Lung (tissue), 12 donors: Measurements from ENCODE around the gene NDUFAF8. TPM values are rescaled to one million over a fixed set of nuclear protein-coding genes. Genes with fewer than 3 reads are reported as not detected.

Experiments used
- ATAC-seq: fragments of 200-7000 bp; cut with Tn5 transposase; one replicate; pipeline ENCODE4 v1.9.1; 2020; ENCODE audit warnings: moderate number of reproducible peaks; ENCODE audit not compliant: insufficient read depth, low FRiP score
- DNase-seq, 3 donors: peaks; one replicate each; pipeline ENCODE4 v3.0.0-alpha.2; 2013 to 2017
- H3K27ac ChIP-seq, 2 donors: one replicate each; pipeline ENCODE4 v1.5.1; 2013; ENCODE audit warnings: mild to moderate bottlenecking in 2 of 2, moderate library complexity in 2 of 2, control low read depth in 1 of 2, inconsistent platforms in 1 of 2, low read depth in 1 of 2, low read length in 1 of 2
- H3K27me3 ChIP-seq, 3 donors: one replicate each; pipeline ENCODE4 v1.5.1; 2013; ENCODE audit warnings: low read length in 2 of 3; ENCODE audit not compliant: control insufficient read depth in 3 of 3, insufficient read depth in 3 of 3
- H3K36me3 ChIP-seq, 4 donors: one replicate each; pipeline ENCODE4 v1.5.1; 2013; ENCODE audit warnings: low read length in 4 of 4, mild to moderate bottlenecking in 1 of 4, moderate library complexity in 1 of 4; ENCODE audit not compliant: control insufficient read depth in 4 of 4, insufficient read depth in 4 of 4
- H3K4me1 ChIP-seq, 5 donors: one replicate each; pipeline ENCODE4 v1.5.1; 2013; ENCODE audit warnings: low read length in 5 of 5, mild to moderate bottlenecking in 2 of 5, moderate library complexity in 1 of 5; ENCODE audit not compliant: control insufficient read depth in 5 of 5, insufficient read depth in 5 of 5
- H3K4me3 ChIP-seq: one replicate; pipeline ENCODE4 v1.5.1; 2013; ENCODE audit warnings: mild to moderate bottlenecking, control low read depth, moderate library complexity
- H3K9ac ChIP-seq, 2 donors: one replicate each; pipeline ENCODE4 v1.5.1; 2013; ENCODE audit warnings: low read length in 2 of 2, control low read depth in 1 of 2; ENCODE audit not compliant: insufficient read depth in 1 of 2
- H3K9me3 ChIP-seq, 4 donors: one replicate each; pipeline ENCODE4 v1.5.1; 2013; ENCODE audit warnings: low read length in 3 of 4, mild to moderate bottlenecking in 1 of 4, moderate library complexity in 1 of 4; ENCODE audit not compliant: control insufficient read depth in 4 of 4, insufficient read depth in 3 of 4
- WGBS, 2 donors: extraction: QIAGEN DNeasy Blood & Tissue Kit; methylation state at CpG; one replicate each; pipeline ENCODE4 v1.1.7; 2013; 5-methylcytosine and 5-hydroxymethylcytosine counted together
- polyA plus RNA-seq, 2 donors: library from polyadenylated mRNA; stranded (reverse); fragments of 200-250 nt; gene quantifications; one replicate each; pipeline ENCODE4 v1.2.1, GENCODE V29; 2013
- total RNA-seq, 2 donors: library from RNA; depleted of rRNA in 1 of 2; stranded (reverse); fragments of >200 nt in 1 of 2; gene quantifications; one replicate each; pipeline ENCODE4 v1.2.1, GENCODE V29; 2014 to 2021
- TF ChIP-seq, protein P1 (sequence below): IDR thresholded peaks from 2 replicates; pipeline ENCODE4 v1.5.1; 2012; ENCODE audit warnings: mild to moderate bottlenecking; ENCODE audit errors: control extremely low read depth, extremely low read depth
- donor health status: control.
- donor health status: control.
- donor health status: Bipolar disorder and iron deficiency.
- donor health status: healthy.
- donor health status: DM: yes; HTN: yes; CAD: no.

Gene NDUFAF8
- total and polyA plus RNA-seq, 4 donors: 12.7 to 51.1 (median 29.9) TPM

DNA sequence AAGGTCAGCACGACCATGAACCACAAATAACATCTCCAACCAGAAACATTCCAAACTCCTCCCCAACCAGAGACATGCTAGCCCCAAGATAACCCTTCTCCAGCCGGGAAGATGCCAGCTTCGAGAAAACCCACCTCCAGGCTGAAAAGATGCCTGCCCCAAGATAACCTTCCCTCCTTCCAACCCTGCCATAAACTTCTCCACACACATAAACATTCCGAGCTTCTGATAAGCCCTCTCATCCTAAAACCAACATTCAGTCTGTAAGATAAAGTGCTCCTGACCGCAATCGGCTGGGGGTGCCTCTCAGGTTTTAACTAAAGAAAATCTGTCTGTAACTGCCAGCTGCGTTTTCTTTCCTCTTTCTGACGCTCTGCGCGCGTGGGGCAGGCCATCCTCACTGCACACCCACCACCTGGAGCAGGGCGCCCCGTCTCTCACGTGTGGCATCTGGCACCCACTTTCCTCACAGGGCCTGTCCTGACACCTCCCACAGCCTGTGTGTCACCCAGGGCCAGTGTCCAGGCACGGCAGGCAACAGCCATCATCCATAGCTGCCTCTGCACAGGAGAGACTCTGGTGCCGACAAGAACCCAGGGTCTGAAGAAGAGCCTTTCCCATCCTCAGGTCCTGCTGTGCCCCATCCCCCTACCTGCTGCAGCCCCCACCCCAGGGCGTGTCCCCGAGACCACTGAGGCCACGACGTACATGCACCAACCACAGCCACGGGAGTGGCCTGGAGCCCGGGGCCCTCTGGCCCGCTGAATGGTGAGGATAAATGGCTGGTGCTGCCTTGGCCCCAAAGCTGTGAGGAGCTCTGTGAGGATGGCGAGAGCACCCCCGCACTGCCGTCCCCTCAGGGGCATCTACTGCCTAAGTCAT is 3.9 kb upstream of the NDUFAF8 start:
- DNase-seq (no peak), ATAC-seq (no peak)
- 92 to 93% methylated on average over 26 of the region's 26 CpGs for WGBS, 2 donors
- peaks cover 0 to 52% (median 9%) of the 10 kb centered on the region in 4 donors for H3K36me3 ChIP-seq
- no peaks in the 10 kb centered on the region for H3K27me3 ChIP-seq
- peaks cover 0 to 18% (median 9%) of the 10 kb centered on the region in 5 donors for H3K4me1 ChIP-seq
- no peak overlapping the region for H3K4me3 ChIP-seq
- H3K9me3 ChIP-seq: no peaks in the 10 kb centered on the region
- TF ChIP-seq, protein P1, sequence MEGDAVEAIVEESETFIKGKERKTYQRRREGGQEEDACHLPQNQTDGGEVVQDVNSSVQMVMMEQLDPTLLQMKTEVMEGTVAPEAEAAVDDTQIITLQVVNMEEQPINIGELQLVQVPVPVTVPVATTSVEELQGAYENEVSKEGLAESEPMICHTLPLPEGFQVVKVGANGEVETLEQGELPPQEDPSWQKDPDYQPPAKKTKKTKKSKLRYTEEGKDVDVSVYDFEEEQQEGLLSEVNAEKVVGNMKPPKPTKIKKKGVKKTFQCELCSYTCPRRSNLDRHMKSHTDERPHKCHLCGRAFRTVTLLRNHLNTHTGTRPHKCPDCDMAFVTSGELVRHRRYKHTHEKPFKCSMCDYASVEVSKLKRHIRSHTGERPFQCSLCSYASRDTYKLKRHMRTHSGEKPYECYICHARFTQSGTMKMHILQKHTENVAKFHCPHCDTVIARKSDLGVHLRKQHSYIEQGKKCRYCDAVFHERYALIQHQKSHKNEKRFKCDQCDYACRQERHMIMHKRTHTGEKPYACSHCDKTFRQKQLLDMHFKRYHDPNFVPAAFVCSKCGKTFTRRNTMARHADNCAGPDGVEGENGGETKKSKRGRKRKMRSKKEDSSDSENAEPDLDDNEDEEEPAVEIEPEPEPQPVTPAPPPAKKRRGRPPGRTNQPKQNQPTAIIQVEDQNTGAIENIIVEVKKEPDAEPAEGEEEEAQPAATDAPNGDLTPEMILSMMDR: no peak
- H3K9ac ChIP-seq: no peak overlapping the region
- no peak overlapping the region for H3K27ac ChIP-seq

DNA sequence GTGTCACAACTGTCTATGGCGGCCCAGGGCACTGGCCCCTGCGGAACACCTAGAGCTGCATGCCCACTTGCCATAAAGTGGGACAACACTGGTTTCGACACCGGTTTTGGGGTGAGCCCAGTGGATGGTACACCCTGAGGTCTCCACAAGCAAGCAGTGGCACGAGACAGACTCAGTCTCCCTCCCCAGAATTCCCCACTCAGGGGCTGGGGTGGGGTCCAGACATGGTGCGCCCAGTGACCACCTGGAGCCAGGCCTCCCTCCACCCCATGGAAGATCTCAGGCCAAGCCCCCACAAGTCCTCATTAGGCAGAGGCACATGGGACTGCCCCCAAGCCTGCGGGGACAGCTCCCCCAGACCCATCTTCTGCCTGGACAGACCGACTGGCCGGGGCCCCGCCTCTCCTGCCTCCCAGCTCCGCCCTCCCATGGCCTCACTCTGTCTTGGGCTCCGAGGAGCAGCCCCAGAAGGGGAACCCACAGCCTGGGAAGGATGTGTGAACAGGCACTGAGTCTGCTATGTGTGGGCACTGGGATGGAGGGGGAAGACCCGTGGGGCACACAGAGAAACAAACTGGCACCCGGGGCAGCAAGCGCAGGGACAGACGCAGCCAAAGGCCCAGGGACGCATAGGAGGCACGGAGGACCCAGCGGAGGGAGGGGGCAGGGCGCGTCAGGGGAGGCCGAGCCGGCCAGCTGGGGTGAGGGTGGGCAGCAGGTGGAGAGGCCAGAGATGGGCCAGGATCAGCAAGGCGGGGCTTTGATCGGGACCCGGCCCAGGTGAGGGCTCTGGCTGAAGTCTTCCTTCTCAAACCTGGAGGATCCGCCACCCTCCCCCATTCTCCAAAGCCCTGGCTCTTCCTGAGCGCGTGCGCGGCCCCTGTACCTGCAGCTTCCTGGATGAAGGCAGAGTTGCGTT is 3.0 kb upstream of the NDUFAF8 start:
- Histone ChIP-seq H3K4me1 (peaks cover 0 to 19% (median 9%) of the 10 kb centered on the region in 5 donors), H3K9me3 (no peaks in the 10 kb centered on the region), H3K27ac (no peak overlapping the region), H3K27me3 (no peaks in the 10 kb centered on the region), H3K9ac (no peak overlapping the region), H3K4me3 (no peak overlapping the region), H3K36me3 (peaks cover 0 to 44% (median 4%) of the 10 kb centered on the region in 4 donors)
- TF ChIP-seq, protein P1: no peak
- DNase-seq (no peak), ATAC-seq (no peak)
- 92 to 94% methylated on average over 32 of the region's 32 CpGs for WGBS, 2 donors

DNA sequence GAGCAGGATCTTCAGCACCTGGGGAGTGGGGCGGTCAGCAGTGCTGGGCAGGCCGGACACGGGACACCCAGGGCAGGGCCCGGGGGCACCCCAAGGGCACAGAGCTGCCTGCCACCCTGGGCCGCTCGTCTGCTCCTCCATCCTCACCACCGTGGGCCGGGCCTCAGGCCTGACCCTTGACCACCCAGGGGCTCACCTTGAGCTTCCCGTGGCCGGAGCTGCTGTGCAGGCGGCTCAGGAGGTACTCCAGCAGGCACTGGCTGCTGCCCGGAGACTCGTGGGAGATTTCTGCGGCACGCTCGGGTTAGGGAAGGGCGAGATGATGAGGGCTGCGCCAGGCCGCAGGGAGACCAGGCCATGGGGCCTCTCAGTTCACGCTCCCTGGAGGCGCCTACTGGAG is 2.3 kb upstream of the NDUFAF8 start:
- no peak overlapping the region for H3K27ac ChIP-seq

More for the DNA sequence above, 2.3 kb upstream of the NDUFAF8 start:
- Histone ChIP-seq H3K9me3 (no peaks in the 10 kb centered on the region), H3K4me1 (peaks cover 0 to 19% (median 9%) of the 10 kb centered on the region in 5 donors), H3K27me3 (no peaks in the 10 kb centered on the region), H3K9ac (no peak overlapping the region), H3K36me3 (peaks cover 0 to 39% (median 0%) of the 10 kb centered on the region in 4 donors), H3K4me3 (no peak overlapping the region)
- no peak for ATAC-seq
- 92 to 97% methylated on average over 17 to 21 of the region's 21 CpGs for WGBS, 2 donors
- TF ChIP-seq, protein P1: no peak
- no peak for DNase-seq
